GM21447 (cell line): ENCODE data around the gene CYP4F3.
"Not testable (repeated sequence)": the region's sequence is repeated elsewhere in the genome, so short reads cannot be mapped to it uniquely, and the experiment has no call there.

Source experiments
- ATAC-seq: cut with Tn5 transposase; IDR thresholded peaks from one replicate; pipeline ENCODE4 v1.9.1; 2021; ENCODE audit not compliant: unreplicated experiment

The CYP4F3 gene, protein sequence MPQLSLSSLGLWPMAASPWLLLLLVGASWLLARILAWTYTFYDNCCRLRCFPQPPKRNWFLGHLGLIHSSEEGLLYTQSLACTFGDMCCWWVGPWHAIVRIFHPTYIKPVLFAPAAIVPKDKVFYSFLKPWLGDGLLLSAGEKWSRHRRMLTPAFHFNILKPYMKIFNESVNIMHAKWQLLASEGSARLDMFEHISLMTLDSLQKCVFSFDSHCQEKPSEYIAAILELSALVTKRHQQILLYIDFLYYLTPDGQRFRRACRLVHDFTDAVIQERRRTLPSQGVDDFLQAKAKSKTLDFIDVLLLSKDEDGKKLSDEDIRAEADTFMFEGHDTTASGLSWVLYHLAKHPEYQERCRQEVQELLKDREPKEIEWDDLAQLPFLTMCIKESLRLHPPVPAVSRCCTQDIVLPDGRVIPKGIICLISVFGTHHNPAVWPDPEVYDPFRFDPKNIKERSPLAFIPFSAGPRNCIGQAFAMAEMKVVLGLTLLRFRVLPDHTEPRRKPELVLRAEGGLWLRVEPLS

DNA sequence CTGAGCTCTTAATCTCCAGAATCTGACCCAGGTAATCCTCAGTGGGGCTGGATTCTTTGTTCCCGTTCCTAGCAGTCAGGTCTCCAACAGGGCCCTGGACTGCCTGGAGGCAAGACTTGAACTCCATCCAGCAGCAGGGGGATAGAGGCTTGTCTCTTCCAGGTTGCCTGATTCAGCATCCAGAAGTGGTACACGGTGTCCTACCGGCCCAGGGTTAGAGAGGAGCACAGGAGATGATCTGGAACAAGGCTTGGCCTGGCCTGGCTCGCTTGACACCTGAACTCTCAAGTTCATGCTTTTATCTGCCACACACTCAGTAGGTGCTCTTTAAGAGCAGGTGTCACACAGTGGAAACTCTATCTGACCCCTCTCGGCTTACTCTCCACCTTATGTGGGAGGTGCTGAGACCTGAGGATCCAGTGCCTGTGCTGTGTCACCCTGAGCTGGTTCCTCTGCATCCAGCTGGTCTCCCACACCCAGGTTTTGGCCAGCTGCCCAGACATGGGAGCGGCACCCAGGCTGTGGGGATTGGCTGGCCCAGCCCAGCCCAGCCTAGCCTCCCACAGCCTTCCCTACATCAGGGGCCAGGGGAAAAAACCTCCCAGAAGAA lies at the start of gene CYP4F3:
CYP4F3 (plus strand) TSS at position 604 of the 610 bp plus-strand sequence. CDS start 519 bp downstream, outside the sequence.
- no peak for ATAC-seq

DNA sequence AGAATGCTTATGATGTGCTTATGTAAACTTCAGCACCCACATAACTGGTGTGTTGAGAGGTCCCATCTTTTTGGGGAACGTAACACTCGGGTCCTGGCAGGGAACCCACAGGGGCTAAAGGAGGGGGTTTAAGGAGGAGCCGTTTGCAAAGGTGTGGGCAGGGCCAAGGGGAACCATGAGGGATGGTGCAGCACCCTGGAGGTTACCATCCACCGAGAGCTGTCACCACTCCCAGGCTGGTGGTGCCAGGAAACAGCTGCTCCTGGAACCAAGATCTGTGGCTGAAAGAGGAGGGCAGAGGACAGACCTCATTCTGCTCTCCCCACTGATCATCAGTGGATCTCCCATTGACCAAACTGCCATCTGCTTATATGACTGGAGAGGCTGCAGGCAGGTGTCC lies 48.9 kb upstream of the CYP4F3 start:
- ATAC-seq: no peak

GRCh38 chr19:15592506-15592905 lies 48.2 kb upstream of the CYP4F3 start:
- not testable (repeated sequence) for ATAC-seq

GRCh38 chr19:15593766-15594165 lies 46.9 kb upstream of the CYP4F3 start:
- ATAC-seq: not testable (repeated sequence)

DNA sequence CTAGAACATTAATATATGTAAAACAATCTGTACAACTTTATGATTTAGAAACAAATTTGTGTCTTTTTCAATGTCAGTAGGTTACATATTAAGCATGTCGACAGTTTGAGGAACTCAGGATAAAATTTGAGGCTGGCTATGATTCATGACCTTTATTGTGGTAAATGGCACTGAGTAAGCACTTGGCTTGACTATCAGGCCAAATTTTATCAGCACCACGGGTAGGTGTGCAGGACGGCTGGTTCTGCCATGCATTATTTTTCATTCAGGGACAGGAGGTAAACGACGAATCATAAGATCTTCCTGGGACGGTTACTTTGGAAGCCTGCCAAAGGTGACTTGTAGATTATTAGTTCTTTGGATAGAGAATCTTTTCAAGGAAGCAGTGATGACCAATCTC lies 45.6 kb upstream of the CYP4F3 start:
- no peak for ATAC-seq

- ATAC-seq: not testable (repeated sequence)
Observed at GRCh38 chr19:15607978-15608925, 32.4 kb upstream of the CYP4F3 start.

GRCh38 chr19:15609261-15609660 lies 31.4 kb upstream of the CYP4F3 start:
- ATAC-seq: no peak

DNA sequence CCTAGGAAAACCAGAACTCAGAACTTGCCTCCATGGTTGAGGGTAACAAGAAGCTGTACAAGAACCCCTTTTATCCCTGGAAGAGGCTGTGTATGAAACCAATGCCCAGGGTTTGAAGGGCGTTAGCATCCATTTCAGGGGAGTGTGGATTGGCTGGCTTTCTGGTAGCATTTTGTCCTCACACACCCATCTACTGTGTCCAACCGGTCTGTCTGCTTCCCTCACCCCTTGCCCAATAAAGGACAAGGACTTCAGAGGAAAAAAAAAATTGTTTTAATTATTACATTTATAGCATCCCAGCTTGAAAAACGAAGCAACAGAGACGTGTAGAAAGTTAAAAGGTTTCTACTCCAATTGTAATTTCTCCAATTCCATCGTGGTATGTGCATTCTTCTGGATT lies 28.4 kb upstream of the CYP4F3 start:
- ATAC-seq: no peak

- ATAC-seq: no peak
Observed at GRCh38 chr19:15613338-15613737, 27.4 kb upstream of the CYP4F3 start.

DNA sequence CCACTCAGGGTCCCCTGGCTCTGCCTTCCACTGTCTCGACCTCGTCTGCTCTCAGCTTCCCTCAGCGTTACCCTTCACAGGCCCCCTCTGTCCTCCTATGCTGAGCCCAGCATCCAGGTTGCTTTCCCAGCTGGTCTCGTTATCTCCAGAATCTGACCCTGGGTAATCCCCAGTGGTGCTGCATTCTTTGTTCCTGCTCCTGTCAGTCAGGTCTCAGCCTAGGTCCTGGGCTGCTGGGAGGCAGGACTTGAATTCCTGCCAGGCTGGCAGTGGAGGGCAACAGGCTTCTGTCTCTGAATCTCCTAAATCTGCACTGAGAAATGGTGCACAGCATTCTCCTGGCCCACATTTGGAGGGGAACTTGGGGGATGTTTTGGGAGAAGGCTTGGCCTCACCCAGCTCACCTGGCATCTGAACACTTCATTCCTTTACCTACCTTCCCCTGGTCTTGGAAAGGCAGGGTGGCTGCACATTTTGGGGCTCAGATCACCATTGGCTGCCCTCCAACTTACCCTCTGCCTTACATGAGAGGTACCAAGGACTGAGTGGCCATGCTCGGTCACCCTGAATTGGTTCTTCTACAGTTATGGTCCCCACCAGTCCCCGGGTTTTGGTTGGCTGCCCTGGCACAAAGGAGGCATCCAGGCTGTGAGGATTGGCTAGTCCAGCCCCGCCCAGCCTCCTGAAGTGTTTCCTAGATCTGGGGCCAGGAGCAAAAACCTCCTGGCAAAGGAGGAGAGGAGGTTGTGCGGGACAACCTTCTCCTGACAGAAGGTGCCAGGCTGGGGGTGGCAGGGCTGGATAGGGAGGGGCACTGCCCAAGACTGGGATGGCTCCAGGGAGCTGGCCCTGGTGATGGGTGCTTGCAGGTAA lies 26.0 kb upstream of the CYP4F3 start, which contains the start of gene CYP4F8:
CYP4F8 (plus strand) TSS at position 712 of the 873 bp plus-strand sequence. CDS start 399 bp downstream, outside the sequence.
- ATAC-seq: no peak

DNA sequence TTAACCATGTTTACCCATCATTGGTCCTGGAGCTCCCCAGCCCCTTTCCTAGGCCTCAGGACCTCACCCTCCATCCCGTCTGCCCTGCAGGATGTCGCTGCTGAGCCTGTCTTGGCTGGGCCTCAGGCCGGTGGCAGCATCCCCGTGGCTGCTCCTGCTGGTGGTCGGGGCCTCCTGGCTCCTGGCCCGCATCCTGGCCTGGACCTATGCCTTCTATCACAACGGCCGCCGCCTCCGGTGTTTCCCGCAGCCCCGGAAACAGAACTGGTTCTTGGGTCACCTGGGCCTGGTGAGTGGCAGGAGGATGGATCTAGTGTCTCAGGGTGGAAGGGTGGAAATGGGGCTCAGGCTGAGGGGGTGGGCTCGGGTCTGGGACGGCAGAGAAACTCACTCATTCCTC lies 25.2 kb upstream of the CYP4F3 start:
- no peak for ATAC-seq

- ATAC-seq: no peak
Observed at GRCh38 chr19:15616183-15616582, 24.5 kb upstream of the CYP4F3 start.

DNA sequence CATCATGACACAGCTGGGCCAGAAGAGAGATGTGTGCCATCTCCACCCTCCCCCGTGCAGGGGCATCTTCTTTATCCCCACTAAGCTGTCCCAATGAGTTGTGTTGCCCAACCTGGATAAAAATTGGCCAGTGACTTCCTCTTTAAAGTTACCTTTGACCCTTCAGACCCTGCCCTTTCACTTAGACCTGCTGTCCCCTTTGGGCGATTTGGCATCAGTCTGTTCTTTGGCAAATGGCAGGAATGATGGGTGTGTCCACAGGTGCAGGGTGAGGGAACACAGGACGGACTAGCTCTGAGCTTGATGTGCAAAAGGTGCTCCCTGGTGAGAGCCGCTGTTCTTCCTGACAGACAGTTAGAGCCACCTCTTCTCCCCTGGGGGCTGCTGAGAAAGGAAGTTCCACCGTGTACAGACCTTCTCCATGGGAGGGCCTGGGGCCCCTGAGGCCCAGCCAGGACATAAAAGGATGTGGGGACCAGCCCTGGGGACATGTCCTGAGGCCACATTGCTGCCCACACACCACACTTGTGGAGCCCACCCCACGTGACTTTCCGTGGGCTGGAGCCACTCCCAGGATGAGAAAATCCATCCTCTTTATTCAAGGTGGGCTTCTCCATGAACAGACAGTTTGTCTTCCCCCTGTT lies 23.9 kb upstream of the CYP4F3 start:
- ATAC-seq: no peak

DNA sequence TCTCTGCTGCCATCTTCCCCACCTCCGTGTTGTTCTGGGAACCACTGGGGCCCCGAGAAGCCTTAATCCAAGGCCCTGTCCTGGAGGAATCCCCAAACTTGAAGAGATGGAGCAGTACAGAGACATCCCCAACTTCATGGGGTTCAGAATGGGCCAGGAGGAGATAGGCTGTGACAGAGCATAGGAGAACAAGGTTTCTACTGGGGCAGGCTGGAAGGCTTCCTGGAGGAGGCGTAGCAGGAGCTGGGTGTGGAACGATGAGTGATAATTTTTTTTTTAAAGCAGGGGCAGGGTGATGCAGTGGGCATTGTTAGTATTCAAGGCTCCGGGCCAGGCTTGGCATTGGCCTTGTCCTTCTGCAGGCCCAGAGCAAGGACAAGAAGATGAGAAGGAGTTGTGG lies 22.4 kb upstream of the CYP4F3 start:
- no peak for ATAC-seq

- ATAC-seq: no peak
Observed at GRCh38 chr19:15621801-15622200, 18.9 kb upstream of the CYP4F3 start.

GRCh38 chr19:15622991-15623390 lies 17.7 kb upstream of the CYP4F3 start:
- no peak for ATAC-seq

GRCh38 chr19:15623711-15624318 lies 16.9 kb upstream of the CYP4F3 start:
- no peak for ATAC-seq

- ATAC-seq: no peak
Observed at GRCh38 chr19:15628236-15629002, 12.3 kb upstream of the CYP4F3 start.
